ENCODE measurements around the gene ADAMTS9. TPM values are rescaled to one million over a fixed set of nuclear protein-coding genes. Genes with fewer than 3 reads are reported as not detected.

ADAMTS9 gene
- total and polyA plus RNA-seq, 2 experiments from 2014 or later, result 0.31 to 0.81 TPM

DNA sequence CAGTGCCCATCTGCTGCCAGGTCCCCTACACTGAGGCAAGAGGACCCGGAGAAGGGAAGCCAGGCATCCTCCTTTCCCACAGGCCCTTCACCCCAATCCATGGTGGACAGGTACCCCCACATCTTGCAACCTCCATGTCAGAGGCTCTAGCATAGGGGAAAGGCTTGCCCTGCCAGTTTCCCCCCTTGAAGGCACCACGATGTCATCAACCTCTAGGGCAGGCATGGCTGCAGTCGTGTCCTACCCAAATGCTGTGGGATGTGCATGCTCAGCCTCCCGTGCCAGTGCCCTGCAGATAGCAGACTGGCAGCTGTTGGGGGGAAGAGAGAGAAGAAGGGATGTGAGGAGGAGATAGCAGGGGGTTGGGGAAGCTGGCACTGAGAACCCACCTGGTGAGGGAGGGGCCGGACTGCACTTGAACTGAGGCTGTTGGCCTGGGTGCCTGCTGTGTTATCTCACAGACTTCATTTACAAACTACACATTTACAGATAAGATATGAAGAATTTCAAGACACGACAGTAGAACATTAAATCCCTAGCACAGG is 197.5 kb downstream of the ADAMTS9 start:
- Mint-ChIP-seq H3K27me3 (ENCODE audit: insufficient read depth, low read depth, poor library complexity) (peaks cover 11% of the 10 kb centered on the region), H3K36me3 (ENCODE audit: low read depth) (no peaks in the 10 kb centered on the region), H3K27ac (no peak overlapping the region), H3K4me3 (no peak overlapping the region), H3K4me1 (peaks cover 37% of the 10 kb centered on the region), H3K9me3 (no peaks in the 10 kb centered on the region)
- Histone ChIP-seq H3K9me2 (ENCODE audit: insufficient read depth) (no peaks in the 10 kb centered on the region), H3K4me2 (peak overlapping the region; percentile 75), H3F3A (replicated peaks; ENCODE audit: low read depth) (no peaks in the 10 kb centered on the region), H3K36me3 (ENCODE audit: insufficient read depth) (no peaks in the 10 kb centered on the region), H3K27ac (ENCODE audit: low read depth) (no peak overlapping the region), H2AFZ (peak overlapping the region; percentile 98), H3K79me2 (replicated peaks; ENCODE audit: insufficient read depth) (no peaks in the 10 kb centered on the region), H3K4me1 (ENCODE audit: insufficient read depth) (peaks cover 31% of the 10 kb centered on the region), H3K27me3 (ENCODE audit: insufficient read depth) (peaks cover 13% of the 10 kb centered on the region; the same call in 1 of the 2 replicates), H3K4me3 (no peak overlapping the region), H4K20me1 (replicated peaks; ENCODE audit: insufficient read depth) (no peaks in the 10 kb centered on the region)
- TF ChIP-seq CREB1 (CRISPR knock-in tag; IDR thresholded peaks at IDR 0.05; ENCODE audit: low read depth) (no peak), EZH2 (IDR thresholded peaks at IDR 0.05; ENCODE audit: low read depth, unreplicated experiment) (no peak), POLR2AphosphoS5 (IDR thresholded peaks at IDR 0.05; ENCODE audit: low read depth) (no peak), STAT1 (IDR thresholded peaks at IDR 0.05; ENCODE audit: unreplicated experiment) (no peak), EZH2phosphoT487 (IDR thresholded peaks at IDR 0.05; ENCODE audit: unreplicated experiment) (no peak), NANOG (IDR thresholded peaks at IDR 0.05; ENCODE audit: borderline replicate concordance) (no peak), ZNF114 (CRISPR knock-in tag; IDR thresholded peaks at IDR 0.05) (no peak), ZNF331 (CRISPR knock-in tag; IDR thresholded peaks at IDR 0.05; ENCODE audit: low read depth) (no peak)
- TF ChIP-seq, protein P1, sequence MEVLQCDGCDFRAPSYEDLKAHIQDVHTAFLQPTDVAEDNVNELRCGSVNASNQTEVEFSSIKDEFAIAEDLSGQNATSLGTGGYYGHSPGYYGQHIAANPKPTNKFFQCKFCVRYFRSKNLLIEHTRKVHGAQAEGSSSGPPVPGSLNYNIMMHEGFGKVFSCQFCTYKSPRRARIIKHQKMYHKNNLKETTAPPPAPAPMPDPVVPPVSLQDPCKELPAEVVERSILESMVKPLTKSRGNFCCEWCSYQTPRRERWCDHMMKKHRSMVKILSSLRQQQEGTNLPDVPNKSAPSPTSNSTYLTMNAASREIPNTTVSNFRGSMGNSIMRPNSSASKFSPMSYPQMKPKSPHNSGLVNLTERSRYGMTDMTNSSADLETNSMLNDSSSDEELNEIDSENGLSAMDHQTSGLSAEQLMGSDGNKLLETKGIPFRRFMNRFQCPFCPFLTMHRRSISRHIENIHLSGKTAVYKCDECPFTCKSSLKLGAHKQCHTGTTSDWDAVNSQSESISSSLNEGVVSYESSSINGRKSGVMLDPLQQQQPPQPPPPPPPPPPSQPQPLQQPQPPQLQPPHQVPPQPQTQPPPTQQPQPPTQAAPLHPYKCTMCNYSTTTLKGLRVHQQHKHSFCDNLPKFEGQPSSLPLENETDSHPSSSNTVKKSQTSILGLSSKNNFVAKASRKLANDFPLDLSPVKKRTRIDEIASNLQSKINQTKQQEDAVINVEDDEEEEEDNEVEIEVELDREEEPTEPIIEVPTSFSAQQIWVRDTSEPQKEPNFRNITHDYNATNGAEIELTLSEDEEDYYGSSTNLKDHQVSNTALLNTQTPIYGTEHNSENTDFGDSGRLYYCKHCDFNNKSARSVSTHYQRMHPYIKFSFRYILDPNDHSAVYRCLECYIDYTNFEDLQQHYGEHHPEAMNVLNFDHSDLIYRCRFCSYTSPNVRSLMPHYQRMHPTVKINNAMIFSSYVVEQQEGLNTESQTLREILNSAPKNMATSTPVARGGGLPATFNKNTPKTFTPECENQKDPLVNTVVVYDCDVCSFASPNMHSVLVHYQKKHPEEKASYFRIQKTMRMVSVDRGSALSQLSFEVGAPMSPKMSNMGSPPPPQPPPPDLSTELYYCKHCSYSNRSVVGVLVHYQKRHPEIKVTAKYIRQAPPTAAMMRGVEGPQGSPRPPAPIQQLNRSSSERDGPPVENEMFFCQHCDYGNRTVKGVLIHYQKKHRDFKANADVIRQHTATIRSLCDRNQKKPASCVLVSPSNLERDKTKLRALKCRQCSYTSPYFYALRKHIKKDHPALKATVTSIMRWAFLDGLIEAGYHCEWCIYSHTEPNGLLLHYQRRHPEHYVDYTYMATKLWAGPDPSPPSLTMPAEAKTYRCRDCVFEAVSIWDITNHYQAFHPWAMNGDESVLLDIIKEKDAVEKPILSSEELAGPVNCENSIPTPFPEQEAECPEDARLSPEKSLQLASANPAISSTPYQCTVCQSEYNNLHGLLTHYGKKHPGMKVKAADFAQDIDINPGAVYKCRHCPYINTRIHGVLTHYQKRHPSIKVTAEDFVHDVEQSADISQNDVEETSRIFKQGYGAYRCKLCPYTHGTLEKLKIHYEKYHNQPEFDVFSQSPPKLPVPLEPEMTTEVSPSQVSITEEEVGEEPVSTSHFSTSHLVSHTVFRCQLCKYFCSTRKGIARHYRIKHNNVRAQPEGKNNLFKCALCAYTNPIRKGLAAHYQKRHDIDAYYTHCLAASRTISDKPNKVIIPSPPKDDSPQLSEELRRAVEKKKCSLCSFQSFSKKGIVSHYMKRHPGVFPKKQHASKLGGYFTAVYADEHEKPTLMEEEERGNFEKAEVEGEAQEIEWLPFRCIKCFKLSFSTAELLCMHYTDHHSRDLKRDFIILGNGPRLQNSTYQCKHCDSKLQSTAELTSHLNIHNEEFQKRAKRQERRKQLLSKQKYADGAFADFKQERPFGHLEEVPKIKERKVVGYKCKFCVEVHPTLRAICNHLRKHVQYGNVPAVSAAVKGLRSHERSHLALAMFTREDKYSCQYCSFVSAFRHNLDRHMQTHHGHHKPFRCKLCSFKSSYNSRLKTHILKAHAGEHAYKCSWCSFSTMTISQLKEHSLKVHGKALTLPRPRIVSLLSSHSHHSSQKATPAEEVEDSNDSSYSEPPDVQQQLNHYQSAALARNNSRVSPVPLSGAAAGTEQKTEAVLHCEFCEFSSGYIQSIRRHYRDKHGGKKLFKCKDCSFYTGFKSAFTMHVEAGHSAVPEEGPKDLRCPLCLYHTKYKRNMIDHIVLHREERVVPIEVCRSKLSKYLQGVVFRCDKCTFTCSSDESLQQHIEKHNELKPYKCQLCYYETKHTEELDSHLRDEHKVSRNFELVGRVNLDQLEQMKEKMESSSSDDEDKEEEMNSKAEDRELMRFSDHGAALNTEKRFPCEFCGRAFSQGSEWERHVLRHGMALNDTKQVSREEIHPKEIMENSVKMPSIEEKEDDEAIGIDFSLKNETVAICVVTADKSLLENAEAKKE (CRISPR knock-in tag; IDR thresholded peaks at IDR 0.05), result no peak
- TF ChIP-seq, protein P2, sequence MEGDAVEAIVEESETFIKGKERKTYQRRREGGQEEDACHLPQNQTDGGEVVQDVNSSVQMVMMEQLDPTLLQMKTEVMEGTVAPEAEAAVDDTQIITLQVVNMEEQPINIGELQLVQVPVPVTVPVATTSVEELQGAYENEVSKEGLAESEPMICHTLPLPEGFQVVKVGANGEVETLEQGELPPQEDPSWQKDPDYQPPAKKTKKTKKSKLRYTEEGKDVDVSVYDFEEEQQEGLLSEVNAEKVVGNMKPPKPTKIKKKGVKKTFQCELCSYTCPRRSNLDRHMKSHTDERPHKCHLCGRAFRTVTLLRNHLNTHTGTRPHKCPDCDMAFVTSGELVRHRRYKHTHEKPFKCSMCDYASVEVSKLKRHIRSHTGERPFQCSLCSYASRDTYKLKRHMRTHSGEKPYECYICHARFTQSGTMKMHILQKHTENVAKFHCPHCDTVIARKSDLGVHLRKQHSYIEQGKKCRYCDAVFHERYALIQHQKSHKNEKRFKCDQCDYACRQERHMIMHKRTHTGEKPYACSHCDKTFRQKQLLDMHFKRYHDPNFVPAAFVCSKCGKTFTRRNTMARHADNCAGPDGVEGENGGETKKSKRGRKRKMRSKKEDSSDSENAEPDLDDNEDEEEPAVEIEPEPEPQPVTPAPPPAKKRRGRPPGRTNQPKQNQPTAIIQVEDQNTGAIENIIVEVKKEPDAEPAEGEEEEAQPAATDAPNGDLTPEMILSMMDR (conservative IDR thresholded peaks at IDR 0.05; ENCODE audit: low read depth in 2 of 2), result no peak
- TF ChIP-seq, protein P3, sequence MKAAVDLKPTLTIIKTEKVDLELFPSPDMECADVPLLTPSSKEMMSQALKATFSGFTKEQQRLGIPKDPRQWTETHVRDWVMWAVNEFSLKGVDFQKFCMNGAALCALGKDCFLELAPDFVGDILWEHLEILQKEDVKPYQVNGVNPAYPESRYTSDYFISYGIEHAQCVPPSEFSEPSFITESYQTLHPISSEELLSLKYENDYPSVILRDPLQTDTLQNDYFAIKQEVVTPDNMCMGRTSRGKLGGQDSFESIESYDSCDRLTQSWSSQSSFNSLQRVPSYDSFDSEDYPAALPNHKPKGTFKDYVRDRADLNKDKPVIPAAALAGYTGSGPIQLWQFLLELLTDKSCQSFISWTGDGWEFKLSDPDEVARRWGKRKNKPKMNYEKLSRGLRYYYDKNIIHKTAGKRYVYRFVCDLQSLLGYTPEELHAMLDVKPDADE (IDR thresholded peaks at IDR 0.05), result no peak
- TF ChIP-seq, protein P4, sequence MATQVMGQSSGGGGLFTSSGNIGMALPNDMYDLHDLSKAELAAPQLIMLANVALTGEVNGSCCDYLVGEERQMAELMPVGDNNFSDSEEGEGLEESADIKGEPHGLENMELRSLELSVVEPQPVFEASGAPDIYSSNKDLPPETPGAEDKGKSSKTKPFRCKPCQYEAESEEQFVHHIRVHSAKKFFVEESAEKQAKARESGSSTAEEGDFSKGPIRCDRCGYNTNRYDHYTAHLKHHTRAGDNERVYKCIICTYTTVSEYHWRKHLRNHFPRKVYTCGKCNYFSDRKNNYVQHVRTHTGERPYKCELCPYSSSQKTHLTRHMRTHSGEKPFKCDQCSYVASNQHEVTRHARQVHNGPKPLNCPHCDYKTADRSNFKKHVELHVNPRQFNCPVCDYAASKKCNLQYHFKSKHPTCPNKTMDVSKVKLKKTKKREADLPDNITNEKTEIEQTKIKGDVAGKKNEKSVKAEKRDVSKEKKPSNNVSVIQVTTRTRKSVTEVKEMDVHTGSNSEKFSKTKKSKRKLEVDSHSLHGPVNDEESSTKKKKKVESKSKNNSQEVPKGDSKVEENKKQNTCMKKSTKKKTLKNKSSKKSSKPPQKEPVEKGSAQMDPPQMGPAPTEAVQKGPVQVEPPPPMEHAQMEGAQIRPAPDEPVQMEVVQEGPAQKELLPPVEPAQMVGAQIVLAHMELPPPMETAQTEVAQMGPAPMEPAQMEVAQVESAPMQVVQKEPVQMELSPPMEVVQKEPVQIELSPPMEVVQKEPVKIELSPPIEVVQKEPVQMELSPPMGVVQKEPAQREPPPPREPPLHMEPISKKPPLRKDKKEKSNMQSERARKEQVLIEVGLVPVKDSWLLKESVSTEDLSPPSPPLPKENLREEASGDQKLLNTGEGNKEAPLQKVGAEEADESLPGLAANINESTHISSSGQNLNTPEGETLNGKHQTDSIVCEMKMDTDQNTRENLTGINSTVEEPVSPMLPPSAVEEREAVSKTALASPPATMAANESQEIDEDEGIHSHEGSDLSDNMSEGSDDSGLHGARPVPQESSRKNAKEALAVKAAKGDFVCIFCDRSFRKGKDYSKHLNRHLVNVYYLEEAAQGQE (IDR thresholded peaks at IDR 0.05; ENCODE audit: unreplicated experiment), result no peak
- DNase-seq (ENCODE audit: low spot score), result no peak
- ATAC-seq, result no peak
